Ramos (cell line): Measurements from ENCODE around the gene S100B.

Source experiments
- in situ Hi-C: fragments of 300-500 bp; cut with MboI; formaldehyde crosslinking; loops from one replicate; pipeline ENCODE4 v1.14.3; 2022; ENCODE audit warnings: low sequenced_read_pairs; ENCODE audit not compliant: unreplicated experiment

The S100B gene

GRCh38 chr21:46604975-46605766 lies at the start of gene S100B:
S100B (minus strand) TSS chr21:46605082; CDS start chr21:46602415, 2,667 bp downstream.
- in situ Hi-C loops, result no loop called here

- in situ Hi-C loops, result no loop called here
These were observed 46.2 kb upstream of the S100B start for GRCh38 chr21:46651121-46651520.

GRCh38 chr21:46650476-46651098 lies 45.7 kb upstream of the S100B start:
- in situ Hi-C loops, result no loop called here

- in situ Hi-C loops, result no loop called here
These were observed 44.5 kb upstream of the S100B start for GRCh38 chr21:46649356-46649755.

GRCh38 chr21:46648539-46648938 lies 43.7 kb upstream of the S100B start:
- in situ Hi-C loops, result no loop called here

GRCh38 chr21:46646541-46647154 lies 41.8 kb upstream of the S100B start:
- in situ Hi-C loops, result no loop called here

- in situ Hi-C loops, result no loop called here
These were observed 41.0 kb upstream of the S100B start for GRCh38 chr21:46645840-46646239.

- in situ Hi-C loops, result no loop called here
These were observed 38.7 kb upstream of the S100B start for GRCh38 chr21:46643379-46644177.

GRCh38 chr21:46641656-46642055 lies 36.8 kb upstream of the S100B start:
- in situ Hi-C loops, result no loop called here

GRCh38 chr21:46639489-46640386 lies 34.9 kb upstream of the S100B start:
- in situ Hi-C loops, result no loop called here

- in situ Hi-C loops, result no loop called here
These were observed 33.3 kb upstream of the S100B start for GRCh38 chr21:46637952-46638746.

- in situ Hi-C loops, result no loop called here
These were observed 31.8 kb upstream of the S100B start for GRCh38 chr21:46636550-46637285.

- in situ Hi-C loops, result no loop called here
These were observed 31.3 kb upstream of the S100B start for GRCh38 chr21:46636181-46636512.

GRCh38 chr21:46635324-46636180 lies 30.7 kb upstream of the S100B start, which contains the start of gene PRMT2:
PRMT2 (plus strand) TSS chr21:46635674; CDS start chr21:46636952, 1,278 bp downstream.
- in situ Hi-C loops, result no loop called here

GRCh38 chr21:46634966-46635323 lies 30.1 kb upstream of the S100B start:
- in situ Hi-C loops, result no loop called here

- in situ Hi-C loops, result no loop called here
These were observed 29.5 kb upstream of the S100B start for GRCh38 chr21:46634427-46634826.

- in situ Hi-C loops, result no loop called here
These were observed 28.7 kb upstream of the S100B start for GRCh38 chr21:46633566-46633965.
